NCI-H1105 treated with DMSO at 0.1 percent for 48 hours (cell line): ENCODE results near the gene OR5T1.

Experiments
- DNase-seq: peaks from one replicate; lab custom pipeline; 2025; lab: John Stamatoyannopoulos, UW

OR5T1 gene

DNA sequence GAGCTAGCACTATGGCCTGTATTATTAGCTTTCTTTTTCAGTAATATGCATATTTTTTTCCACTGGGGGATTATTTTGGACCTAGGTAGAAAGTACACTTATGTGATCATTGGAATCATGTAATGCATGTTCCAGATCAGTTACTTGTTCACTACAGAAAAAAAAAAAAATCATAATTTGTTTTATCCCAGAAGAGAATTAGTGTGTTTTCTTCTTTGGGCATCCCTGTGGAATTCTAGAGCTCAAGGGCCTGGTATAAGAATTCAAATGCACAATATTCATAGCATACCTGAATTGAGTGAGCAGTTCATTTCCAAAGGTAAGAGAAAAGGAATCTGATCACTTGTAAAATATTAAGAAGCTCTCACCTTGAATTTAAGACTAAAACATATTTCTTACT, at the start of gene OR5T1:
TSS of gene OR5T1 (plus strand) at position 301 of the 400 bp plus-strand sequence. CDS start 1,485 bp downstream, outside the sequence.
- DNase-seq = no peak

DNA sequence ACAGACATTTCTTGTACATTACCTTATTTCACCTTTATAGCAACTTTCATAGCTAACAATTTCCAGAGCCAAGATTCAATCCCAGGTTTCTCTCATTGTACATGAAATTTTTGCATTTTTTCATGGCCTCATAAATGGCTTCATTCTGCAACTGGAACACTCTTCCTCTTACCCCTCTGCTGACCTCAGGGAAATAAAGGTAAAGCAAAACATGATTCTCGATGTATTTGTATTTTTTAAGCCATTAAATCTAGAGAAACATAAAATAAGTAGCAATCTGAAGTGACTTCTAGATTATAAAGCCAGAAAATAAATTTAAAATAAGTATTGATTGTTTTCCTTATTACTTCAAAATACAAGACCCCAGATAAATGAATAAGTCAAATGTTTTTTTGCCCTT, 39.8 kb upstream of the OR5T1 start, which contains the start of gene OR5T2:
TSS of gene OR5T2 (minus strand) at position 101 of the 400 bp plus-strand sequence. CDS start 1,193 bp downstream, outside the sequence.
- no peak for DNase-seq

DNA sequence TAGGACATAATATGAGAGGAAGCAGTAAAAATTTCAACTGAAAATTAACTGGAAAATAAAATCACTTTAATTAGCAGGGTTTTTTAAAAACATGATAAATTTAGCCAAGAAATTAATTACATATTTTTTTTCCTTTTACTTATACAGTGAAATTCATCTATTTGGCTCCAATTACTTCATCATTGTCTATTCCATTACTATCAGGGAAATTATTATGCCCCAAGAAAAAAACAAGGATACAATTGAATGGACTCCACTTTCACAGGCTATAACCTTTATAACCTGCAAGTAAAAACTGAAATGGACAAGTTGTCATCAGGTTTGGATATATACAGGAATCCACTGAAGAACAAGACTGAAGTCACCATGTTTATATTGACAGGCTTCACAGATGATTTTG, 22.0 kb upstream of the OR5T1 start, which contains the start of gene OR5T3:
TSS of gene OR5T3 (plus strand) at position 301 of the 400 bp plus-strand sequence. CDS start at position 301, 0 bp downstream.
- DNase-seq = no peak

GRCh38 chr11:56271092-56271491, 2.9 kb upstream of the OR5T1 start:
- DNase-seq = peak; percentile 4

GRCh38 chr11:56292154-56292553, 18.2 kb downstream of the OR5T1 start, which contains the start of gene OR8H1:
Gene OR8H1, minus strand, starts transcription at chr11:56292254. Its CDS starts 1,192 bp downstream, at chr11:56291062.
- DNase-seq = no peak

DNA sequence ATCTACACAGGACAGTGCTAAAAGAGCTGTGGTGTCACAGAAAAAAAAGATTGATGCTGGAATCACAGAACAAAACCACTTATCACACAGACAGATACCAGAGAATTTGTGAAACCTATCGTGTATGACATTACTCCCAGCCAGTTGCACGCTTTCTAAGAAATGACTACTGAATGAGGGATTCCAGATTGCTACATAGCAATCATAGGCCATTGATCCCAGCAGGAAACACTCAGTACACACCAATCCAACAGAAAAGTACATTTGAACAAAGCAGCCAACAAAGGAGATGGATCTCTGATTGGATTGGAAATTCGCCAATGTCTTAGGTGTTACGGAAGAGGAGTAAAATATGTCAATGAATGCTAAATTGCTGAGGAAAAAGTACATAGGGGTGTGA, 22.9 kb downstream of the OR5T1 start:
- no peak for DNase-seq

GRCh38 chr11:56307836-56308235, 33.9 kb downstream of the OR5T1 start:
- DNase-seq = no peak

- DNase-seq = no peak
Measured at GRCh38 chr11:56314844-56315243, 40.9 kb downstream of the OR5T1 start, which contains the start of gene OR8K3. Gene OR8K3, plus strand, starts transcription at chr11:56315144. Its CDS starts 3,163 bp downstream, at chr11:56318307.
